PC-3 (cell line): ENCODE data around the gene GPD2. TPM values are rescaled to one million over a fixed set of nuclear protein-coding genes. Genes with fewer than 3 reads are reported as not detected.

Experiments
- ATAC-seq: fragments of 200-7000 bp; cut with Tn5 transposase; 2 replicates; pipeline ENCODE4 v1.9.1; 2020; ENCODE audit warnings: mild to moderate bottlenecking, moderate library complexity
- BruUV-seq: library from RNA; stranded (reverse); fragments of 400-500 nt; replicated peaks from 2 replicates; lab custom pipeline; 2021; lab: Mats Ljungman, UMichigan
- CTCF ChIA-PET: fragments of 300-600 bp; sonication (Branson Sonifier 250); formaldehyde crosslinking; loops from one replicate; lab custom pipeline; 2022; ENCODE audit warnings: antibody characterized with exemption; lab: Charles Lee
- POLR2A ChIA-PET: fragments of 300-600 bp; sonication (Branson Sonifier 250); formaldehyde crosslinking; loops from one replicate; lab custom pipeline; 2022; ENCODE audit warnings: antibody characterized with exemption; ENCODE audit not compliant: unreplicated experiment; lab: Charles Lee
- DNase-seq: peaks from one replicate; pipeline ENCODE4 v3.0.0-alpha.2; 2015
- H2AFZ ChIP-seq: fragments of 300-600 bp; sonication (generic); 2 replicates; pipeline ENCODE4 v1.6.0; 2016; ENCODE audit warnings: antibody characterized with exemption, low read length
- H3F3A ChIP-seq: fragments of 300-600 bp; sonication (generic); one replicate; pipeline ENCODE4 v1.6.0; 2017; ENCODE audit warnings: antibody characterized with exemption, low read length, control low read depth, mild to moderate bottlenecking; ENCODE audit not compliant: unreplicated experiment
- H3K27ac ChIP-seq: fragments of 300-600 bp; sonication (generic); 2 replicates; pipeline ENCODE4 v1.5.1; 2016; ENCODE audit warnings: mild to moderate bottlenecking, low read length
- H3K27me3 ChIP-seq: fragments of 300-600 bp; sonication (generic); 2 replicates; pipeline ENCODE4 v1.6.1; 2016; ENCODE audit warnings: low read length, mixed read lengths
- H3K36me3 ChIP-seq: fragments of 300-600 bp; sonication (generic); 2 replicates; pipeline ENCODE4 v1.6.1; 2016; ENCODE audit warnings: low read depth, mixed run types, low read length, mixed read lengths
- H3K4me1 ChIP-seq: fragments of 300-600 bp; sonication (generic); 2 replicates; pipeline ENCODE4 v1.5.1; 2016; ENCODE audit warnings: low read length; ENCODE audit not compliant: insufficient read depth
- H3K4me2 ChIP-seq: fragments of 300-600 bp; sonication (generic); 2 replicates; pipeline ENCODE4 v1.6.0; 2016; ENCODE audit warnings: low read length
- H3K4me3 ChIP-seq: fragments of 300-600 bp; sonication (generic); 2 replicates; pipeline ENCODE4 v1.5.1; 2016; ENCODE audit warnings: mild to moderate bottlenecking, low read length, mixed read lengths
- H3K79me2 ChIP-seq: fragments of 300-600 bp; sonication (generic); 2 replicates; pipeline ENCODE4 v1.6.1; 2017; ENCODE audit warnings: low read length, mixed read lengths
- H3K9ac ChIP-seq: fragments of 300-600 bp; sonication (generic); 2 replicates; pipeline ENCODE4 v1.6.0; 2016; ENCODE audit warnings: mild to moderate bottlenecking, low read length
- H3K9me2 ChIP-seq: fragments of 300-600 bp; sonication (generic); replicated peaks from 2 replicates; pipeline ENCODE4 v1.6.1; 2016; ENCODE audit warnings: mixed run types, low read length, mixed read lengths
- H3K9me3 ChIP-seq: fragments of 300-600 bp; sonication (generic); 2 replicates; pipeline ENCODE4 v1.6.1; 2016; ENCODE audit warnings: low read length, mixed read lengths
- H4K20me1 ChIP-seq: fragments of 300-600 bp; sonication (generic); 2 replicates; pipeline ENCODE4 v1.6.1; 2016; ENCODE audit warnings: low read length, mixed read lengths
- CTCF ChIP-seq: fragments of 300-600 bp; sonication (generic); conservative IDR thresholded peaks from 2 replicates; pipeline ENCODE4 v1.5.1; 2017; ENCODE audit warnings: antibody characterized with exemption, low read depth, mild to moderate bottlenecking, low read length
- EZH2 ChIP-seq: fragments of 300-600 bp; sonication (generic); IDR thresholded peaks from one replicate; pipeline ENCODE4 v1.6.1; 2017; ENCODE audit warnings: antibody characterized with exemption, mild to moderate bottlenecking, low read length; ENCODE audit not compliant: unreplicated experiment
- EZH2phosphoT487 ChIP-seq: fragments of 300-600 bp; sonication (generic); IDR thresholded peaks from 2 replicates; pipeline ENCODE4 v1.6.1; 2018; ENCODE audit warnings: mild to moderate bottlenecking, antibody characterized with exemption, low read length, borderline replicate concordance
- intact Hi-C: fragments of 100-400 bp; cut with micrococcal nuclease; formaldehyde crosslinking; loops from 2 replicates; pipeline ENCODE4 v1.9.0; 2023
- total RNA-seq: library from RNA; depleted of rRNA; stranded (reverse); fragments of >200 nt; gene quantifications from 2 replicates; pipeline ENCODE4 v1.2.3, GENCODE V29; 2014

GPD2 gene
- total RNA-seq, 1 experiment from 2014 or later = 107 TPM

DNA sequence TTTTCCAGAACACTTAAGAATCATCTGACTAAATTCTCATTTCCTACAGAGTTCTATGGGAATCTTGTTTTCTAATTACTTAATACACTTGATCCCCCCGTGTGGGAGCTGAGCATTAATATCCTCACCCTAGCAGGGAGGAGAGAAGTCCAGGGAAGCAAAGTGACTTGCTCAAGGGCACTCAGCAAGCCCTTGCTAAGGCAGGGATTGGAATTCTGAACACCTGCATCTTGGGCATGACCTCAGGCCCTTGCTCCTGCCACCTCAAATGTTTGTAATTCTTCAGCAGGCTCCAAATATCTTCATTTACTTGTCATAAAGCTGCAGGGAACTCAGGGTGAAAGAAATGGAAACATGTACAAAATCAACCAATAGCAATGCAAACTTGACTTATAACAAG lies 162.4 kb downstream of the GPD2 start:
- ChIA-PET POLR2A (no interaction called here), CTCF (no interaction called here)
- Histone ChIP-seq H3F3A (no peaks in the 10 kb centered on the region), H3K27me3 (no peaks in the 10 kb centered on the region), H3K4me3 (no peak overlapping the region), H4K20me1 (no peaks in the 10 kb centered on the region), H3K9me2 (no peaks in the 10 kb centered on the region), H3K36me3 (no peaks in the 10 kb centered on the region), H3K27ac (no peak overlapping the region), H2AFZ (no peak overlapping the region), H3K79me2 (no peaks in the 10 kb centered on the region), H3K9me3 (no peaks in the 10 kb centered on the region), H3K4me2 (no peak overlapping the region), H3K9ac (no peak overlapping the region), H3K4me1 (no peaks in the 10 kb centered on the region)
- DNase-seq (no peak), ATAC-seq (no peak)
- no TSS peak for BruUV-seq
- TF ChIP-seq EZH2phosphoT487 (no peak), CTCF (no peak), EZH2 (no peak)
- intact Hi-C loops = no loop called here

- CTCF ChIA-PET = no interaction called here
- H3K4me3 ChIP-seq = no peak overlapping the region
These were observed 164.0 kb downstream of the GPD2 start for GRCh38 chr2:156600196-156600595.

More at GRCh38 chr2:156600196-156600595, 164.0 kb downstream of the GPD2 start:
- ATAC-seq = no peak
- no peaks in the 10 kb centered on the region for H3K27me3 ChIP-seq
- POLR2A ChIA-PET = interaction anchor here (0.6 kb wide), 1 partner anchor 451 kb away, joined by 3 read pairs; no protein-coding TSS in a partner anchor
- no peaks in the 10 kb centered on the region for H3F3A ChIP-seq
- no peaks in the 10 kb centered on the region for H3K9me2 ChIP-seq
- intact Hi-C loops = no loop called here
- no peak for DNase-seq
- H3K4me1 ChIP-seq = no peaks in the 10 kb centered on the region
- no peak overlapping the region for H3K27ac ChIP-seq
- H2AFZ ChIP-seq = no peak overlapping the region
- no peaks in the 10 kb centered on the region for H3K79me2 ChIP-seq
- H3K9me3 ChIP-seq = no peaks in the 10 kb centered on the region
- no peaks in the 10 kb centered on the region for H3K36me3 ChIP-seq
- no peak overlapping the region for H3K9ac ChIP-seq
- H4K20me1 ChIP-seq = no peaks in the 10 kb centered on the region
- H3K4me2 ChIP-seq = no peak overlapping the region
- BruUV-seq = no TSS peak
- TF ChIP-seq CTCF (no peak), EZH2 (no peak), EZH2phosphoT487 (no peak)
